ENCODE data around the gene FSIP1.
A peak's percentile ranks its signal among the peaks of the same experiment; 100 is the strongest.

FSIP1 gene

GRCh38 chr15:39629371-39629770 is 153.3 kb downstream of the FSIP1 start:
- no peak for DNase-seq (ENCODE audit: low read depth)
- no peak overlapping the region for H3K4me3 ChIP-seq (ENCODE audit: control insufficient read depth, low read depth, low read length)
- no peak for TF ChIP-seq CTCF (IDR thresholded peaks at IDR 0.05; ENCODE audit: control insufficient read depth, insufficient read depth, low read depth, low read length, missing control alignments)

- H3K4me3 ChIP-seq (ENCODE audit: control insufficient read depth, low read depth, low read length): no peak overlapping the region
- DNase-seq (ENCODE audit: low read depth): no peak
- no peak for TF ChIP-seq CTCF (IDR thresholded peaks at IDR 0.05; ENCODE audit: control insufficient read depth, insufficient read depth, low read depth, low read length, missing control alignments)
Observed at GRCh38 chr15:39628546-39629257, 153.9 kb downstream of the FSIP1 start.

GRCh38 chr15:39628144-39628508 is 154.5 kb downstream of the FSIP1 start:
- TF ChIP-seq CTCF (IDR thresholded peaks at IDR 0.05; ENCODE audit: control insufficient read depth, insufficient read depth, low read depth, low read length, missing control alignments): peak; percentile 24
- no peak for DNase-seq (ENCODE audit: low read depth)
- H3K4me3 ChIP-seq (ENCODE audit: control insufficient read depth, low read depth, low read length): no peak overlapping the region

- TF ChIP-seq CTCF (IDR thresholded peaks at IDR 0.05; ENCODE audit: control insufficient read depth, insufficient read depth, low read depth, low read length, missing control alignments): no peak
- no peak for DNase-seq (ENCODE audit: low read depth)
- H3K4me3 ChIP-seq (ENCODE audit: control insufficient read depth, low read depth, low read length): no peak overlapping the region
Observed at GRCh38 chr15:39627451-39628143, 155.0 kb downstream of the FSIP1 start.

GRCh38 chr15:39625856-39626255 is 156.8 kb downstream of the FSIP1 start:
- no peak for TF ChIP-seq CTCF (IDR thresholded peaks at IDR 0.05; ENCODE audit: control insufficient read depth, insufficient read depth, low read depth, low read length, missing control alignments)
- no peak overlapping the region for H3K4me3 ChIP-seq (ENCODE audit: control insufficient read depth, low read depth, low read length)
- no peak for DNase-seq (ENCODE audit: low read depth)

GRCh38 chr15:39625451-39625850 is 157.2 kb downstream of the FSIP1 start:
- DNase-seq (ENCODE audit: low read depth): no peak
- no peak overlapping the region for H3K4me3 ChIP-seq (ENCODE audit: control insufficient read depth, low read depth, low read length)
- no peak for TF ChIP-seq CTCF (IDR thresholded peaks at IDR 0.05; ENCODE audit: control insufficient read depth, insufficient read depth, low read depth, low read length, missing control alignments)
